ENCODE measurements around the gene KCNIP3. TPM values are rescaled to one million over a fixed set of nuclear protein-coding genes. Genes with fewer than 3 reads are reported as not detected.
A peak's percentile ranks its signal among the peaks of the same experiment; 100 is the strongest.

The KCNIP3 gene
- total RNA-seq, result 8.3 to 9.2 TPM (median 8.3 TPM) in 3 replicates

GRCh38 chr2:95296880-95297487 lies at the start of gene KCNIP3:
Gene KCNIP3, plus strand, starts transcription at chr2:95297347. Its CDS starts 92 bp downstream, at chr2:95297439.
- H3K27ac Mint-ChIP-seq, result no peak within 1 kb of the TSS
- peaks cover 29% of the 10 kb centered on the region for H3K4me1 Mint-ChIP-seq
- peaks cover 8% of the 10 kb centered on the region for H3K27me3 Mint-ChIP-seq (ENCODE audit: low read depth)
- H3K4me3 Mint-ChIP-seq, result peak within 1 kb of the TSS; percentile 54
- H3K36me3 Mint-ChIP-seq, result peaks cover 3% of the 10 kb centered on the region
- DNase-seq (ENCODE audit: low spot score in 2 of 2, unreplicated experiment in 2 of 2), result no peak
- no peak for TF ChIP-seq CTCF (IDR thresholded peaks at IDR 0.05; ENCODE audit: unreplicated experiment)
- H3K9me3 Mint-ChIP-seq, result peaks cover 5% of the 10 kb centered on the region

- Mint-ChIP-seq H3K27ac (no peak overlapping the region), H3K9me3 (peaks cover 35% of the 10 kb centered on the region), H3K36me3 (no peaks in the 10 kb centered on the region), H3K27me3 (ENCODE audit: low read depth) (no peaks in the 10 kb centered on the region), H3K4me3 (no peak overlapping the region), H3K4me1 (peaks cover 9% of the 10 kb centered on the region)
- no peak for TF ChIP-seq CTCF (IDR thresholded peaks at IDR 0.05; ENCODE audit: unreplicated experiment)
- no peak for DNase-seq (ENCODE audit: low spot score in 2 of 2, unreplicated experiment in 2 of 2)
Observed at GRCh38 chr2:95258271-95258670, 38.9 kb upstream of the KCNIP3 start.

- peaks cover 9% of the 10 kb centered on the region for H3K4me1 Mint-ChIP-seq
- no peaks in the 10 kb centered on the region for H3K27me3 Mint-ChIP-seq (ENCODE audit: low read depth)
- no peak for DNase-seq (ENCODE audit: low spot score in 2 of 2, unreplicated experiment in 2 of 2)
- peaks cover 23% of the 10 kb centered on the region for H3K9me3 Mint-ChIP-seq
- no peak overlapping the region for H3K4me3 Mint-ChIP-seq
- H3K27ac Mint-ChIP-seq, result peak overlapping the region; percentile 52
- TF ChIP-seq CTCF (IDR thresholded peaks at IDR 0.05; ENCODE audit: unreplicated experiment), result no peak
- no peaks in the 10 kb centered on the region for H3K36me3 Mint-ChIP-seq
Observed at GRCh38 chr2:95260028-95261023, 36.8 kb upstream of the KCNIP3 start.

- Mint-ChIP-seq H3K27me3 (ENCODE audit: low read depth) (no peaks in the 10 kb centered on the region), H3K4me1 (peaks cover 9% of the 10 kb centered on the region), H3K36me3 (no peaks in the 10 kb centered on the region), H3K4me3 (no peak overlapping the region), H3K27ac (no peak overlapping the region), H3K9me3 (peaks cover 16% of the 10 kb centered on the region)
- DNase-seq (ENCODE audit: low spot score in 2 of 2, unreplicated experiment in 2 of 2), result no peak
- TF ChIP-seq CTCF (IDR thresholded peaks at IDR 0.05; ENCODE audit: unreplicated experiment), result no peak
Observed at GRCh38 chr2:95261602-95262001, 35.5 kb upstream of the KCNIP3 start.

- DNase-seq (ENCODE audit: low spot score in 2 of 2, unreplicated experiment in 2 of 2), result no peak
- Mint-ChIP-seq H3K4me1 (peaks cover 9% of the 10 kb centered on the region), H3K27ac (no peak overlapping the region), H3K4me3 (no peak overlapping the region), H3K36me3 (no peaks in the 10 kb centered on the region), H3K9me3 (peaks cover 10% of the 10 kb centered on the region), H3K27me3 (ENCODE audit: low read depth) (no peaks in the 10 kb centered on the region)
- no peak for TF ChIP-seq CTCF (IDR thresholded peaks at IDR 0.05; ENCODE audit: unreplicated experiment)
Observed at GRCh38 chr2:95262896-95263542, 34.1 kb upstream of the KCNIP3 start.
